8988T (cell line): Measurements from ENCODE around the gene MIER3.
A peak's percentile ranks its signal among the peaks of the same experiment; 100 is the strongest.
"Not testable (repeated sequence)": the region's sequence is repeated elsewhere in the genome, so short reads cannot be mapped to it uniquely, and the experiment has no call there.

Experiments used
- DNase-seq: peaks from one replicate; pipeline ENCODE4 v3.0.0; 2011

Gene MIER3, protein sequence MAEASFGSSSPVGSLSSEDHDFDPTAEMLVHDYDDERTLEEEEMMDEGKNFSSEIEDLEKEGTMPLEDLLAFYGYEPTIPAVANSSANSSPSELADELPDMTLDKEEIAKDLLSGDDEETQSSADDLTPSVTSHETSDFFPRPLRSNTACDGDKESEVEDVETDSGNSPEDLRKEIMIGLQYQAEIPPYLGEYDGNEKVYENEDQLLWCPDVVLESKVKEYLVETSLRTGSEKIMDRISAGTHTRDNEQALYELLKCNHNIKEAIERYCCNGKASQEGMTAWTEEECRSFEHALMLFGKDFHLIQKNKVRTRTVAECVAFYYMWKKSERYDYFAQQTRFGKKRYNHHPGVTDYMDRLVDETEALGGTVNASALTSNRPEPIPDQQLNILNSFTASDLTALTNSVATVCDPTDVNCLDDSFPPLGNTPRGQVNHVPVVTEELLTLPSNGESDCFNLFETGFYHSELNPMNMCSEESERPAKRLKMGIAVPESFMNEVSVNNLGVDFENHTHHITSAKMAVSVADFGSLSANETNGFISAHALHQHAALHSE

DNA sequence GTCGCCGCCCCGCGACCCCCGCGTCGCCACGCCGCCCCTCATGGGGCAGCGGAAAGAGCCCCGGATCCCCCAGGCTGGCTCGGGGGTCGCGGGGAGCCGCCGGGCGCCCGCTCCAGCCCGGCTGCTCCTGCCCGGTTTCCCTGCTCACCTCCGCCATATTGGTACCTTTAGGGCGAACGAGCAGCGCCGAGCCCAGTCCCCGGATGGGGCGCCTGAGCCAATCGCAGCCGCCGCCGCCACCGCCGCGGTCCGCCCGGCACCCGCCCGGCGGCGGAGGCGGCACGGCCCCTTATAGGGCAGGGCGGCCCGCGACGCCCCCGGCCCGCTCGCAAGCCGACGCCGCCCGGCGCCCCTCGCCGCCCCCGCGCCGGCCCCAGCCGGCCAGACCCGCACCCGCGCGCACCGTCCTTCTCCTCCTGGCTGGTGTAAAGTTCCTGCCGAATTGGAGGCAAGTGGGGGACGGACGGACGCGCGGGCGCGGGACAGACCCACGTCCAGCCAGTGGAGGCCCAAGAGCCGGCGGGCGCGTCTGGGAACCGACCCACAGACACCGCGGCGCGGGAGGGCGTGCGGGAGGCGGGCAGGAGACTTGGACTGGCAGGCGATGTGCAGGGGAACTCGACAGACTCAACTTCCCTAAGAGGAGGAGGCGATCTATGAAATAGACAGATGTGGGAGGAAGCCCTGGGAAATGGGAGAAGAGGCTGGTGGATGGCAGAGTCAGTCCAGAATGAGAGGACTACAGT lies at the start of gene MIER3:
Gene MIER3 (minus strand): TSS at position 178 of the 746 bp plus-strand sequence. CDS start 21 bp downstream, at position 157.
- peak; percentile 92 for DNase-seq

GRCh38 chr5:56995596-56995995 lies 43.7 kb upstream of the MIER3 start:
- DNase-seq = no peak

- DNase-seq = no peak
These were observed 41.3 kb upstream of the MIER3 start for GRCh38 chr5:56993241-56993640.

DNA sequence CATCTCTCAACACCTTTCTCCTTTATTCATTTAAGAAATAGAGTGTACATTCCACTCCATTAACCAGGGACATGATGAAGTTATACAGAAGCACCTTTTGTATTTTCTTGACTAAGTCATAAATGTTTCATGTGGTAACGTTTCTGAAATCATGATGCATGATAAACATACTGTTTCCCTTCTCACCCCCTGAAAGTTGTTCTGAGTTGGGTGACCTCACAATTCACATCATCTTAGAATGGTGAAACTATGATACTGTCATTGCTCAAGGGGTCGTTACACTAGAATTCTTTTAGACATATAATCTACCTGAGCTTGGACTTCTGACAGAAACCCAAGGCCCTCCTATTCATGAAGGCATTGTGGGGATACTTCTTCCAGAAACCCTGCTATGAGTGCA lies 37.8 kb upstream of the MIER3 start:
- no peak for DNase-seq

- no peak for DNase-seq
These were observed 36.6 kb upstream of the MIER3 start for GRCh38 chr5:56988490-56988889.

- DNase-seq = no peak
These were observed 35.2 kb upstream of the MIER3 start for GRCh38 chr5:56987171-56987570.

- DNase-seq = no peak
These were observed 34.7 kb upstream of the MIER3 start for GRCh38 chr5:56986626-56986947.

GRCh38 chr5:56985936-56986625 lies 34.2 kb upstream of the MIER3 start:
- DNase-seq = no peak

- no peak for DNase-seq
These were observed 32.5 kb upstream of the MIER3 start for GRCh38 chr5:56984445-56984844.

- no peak for DNase-seq
These were observed 31.9 kb upstream of the MIER3 start for GRCh38 chr5:56983593-56984361.

- no peak for DNase-seq
These were observed 29.8 kb upstream of the MIER3 start for GRCh38 chr5:56981548-56982315.

- no peak for DNase-seq
These were observed 28.0 kb upstream of the MIER3 start for GRCh38 chr5:56979968-56980367.

DNA sequence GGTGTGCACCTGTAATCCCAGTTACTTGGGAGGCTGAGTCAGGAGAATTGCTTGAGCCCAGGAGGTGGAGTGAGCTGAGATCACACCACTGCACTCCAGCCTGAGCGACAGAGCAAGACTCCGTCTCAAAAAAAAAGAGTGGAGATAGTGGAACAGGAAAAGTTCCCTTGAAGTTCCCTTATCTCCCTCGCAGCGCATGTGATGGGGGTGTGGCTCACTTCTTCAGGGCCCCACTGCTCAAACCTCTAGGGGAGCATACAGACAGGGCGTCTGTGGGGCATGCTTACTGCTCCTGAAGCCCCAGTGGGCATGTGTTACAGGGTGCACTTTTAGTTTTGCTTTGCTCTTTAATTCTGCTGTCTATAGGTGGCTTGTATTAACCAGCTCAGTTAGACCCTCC lies 27.6 kb upstream of the MIER3 start:
- DNase-seq = not testable (repeated sequence)

- no peak for DNase-seq
These were observed 25.9 kb upstream of the MIER3 start for GRCh38 chr5:56977822-56978221.

- no peak for DNase-seq
These were observed 25.1 kb upstream of the MIER3 start for GRCh38 chr5:56977021-56977420.

GRCh38 chr5:56974241-56974640 lies 22.3 kb upstream of the MIER3 start:
- no peak for DNase-seq

- no peak for DNase-seq
These were observed 21.6 kb upstream of the MIER3 start for GRCh38 chr5:56973473-56973872.

- no peak for DNase-seq
These were observed 19.4 kb upstream of the MIER3 start for GRCh38 chr5:56971275-56971674.

GRCh38 chr5:56964173-56964572 lies 12.2 kb upstream of the MIER3 start:
- DNase-seq = no peak

DNA sequence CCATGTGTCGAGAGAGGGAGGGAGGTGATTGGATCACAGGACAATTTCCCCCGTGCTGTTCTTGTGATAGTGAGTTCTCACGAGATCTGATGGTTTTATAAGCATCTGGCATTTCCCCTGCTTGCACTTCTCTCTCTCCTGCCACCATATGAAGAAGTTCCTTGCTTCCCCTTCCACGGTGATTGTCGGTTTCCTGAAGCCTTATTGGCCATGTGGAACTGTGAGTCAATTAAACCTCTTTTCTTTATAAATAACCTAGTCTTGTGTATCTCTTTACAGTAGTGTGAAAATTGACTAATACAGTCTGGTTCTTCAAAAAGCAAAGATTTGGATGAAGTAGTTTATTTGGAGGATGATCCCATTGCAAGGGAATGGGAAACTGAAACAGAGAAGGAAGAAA lies 11.3 kb upstream of the MIER3 start:
- DNase-seq = no peak

GRCh38 chr5:56962286-56962685 lies 10.4 kb upstream of the MIER3 start:
- DNase-seq = no peak

GRCh38 chr5:56961746-56962145 lies 9.8 kb upstream of the MIER3 start:
- no peak for DNase-seq
